Naive thymus-derived CD4-positive, alpha-beta T cell (primary cell): Measurements from ENCODE around the gene ZMYND8. TPM values are rescaled to one million over a fixed set of nuclear protein-coding genes. Genes with fewer than 3 reads are reported as not detected.

Experiments used
- ATAC-seq: fragments of 150-1000 bp; cut with Tn5 transposase; 2 replicates; pipeline ENCODE4 v1.10.0; 2021; ENCODE audit warnings: mild to moderate bottlenecking, moderate library complexity
- CTCF ChIA-PET: fragments of 350-600 bp; sonication (Branson Sonifier 250); formaldehyde crosslinking; loops from one replicate; lab custom pipeline; 2021; ENCODE audit warnings: antibody characterized with exemption; lab: Charles Lee
- POLR2A ChIA-PET: fragments of 350-600 bp; sonication (Branson Sonifier 250); formaldehyde crosslinking; loops from one replicate; lab custom pipeline; 2021; ENCODE audit warnings: antibody characterized with exemption, inconsistent platforms; lab: Charles Lee
- DNase-seq, 9 donors: peaks; one replicate each; pipeline versions ENCODE4 v3.0.0 to v3.0.0-alpha.2; 2020 to 2022; ENCODE audit warnings: mixed read lengths in 1 of 9
- H3K27ac ChIP-seq: one replicate; pipeline ENCODE4 v1.7.0; 2013; ENCODE audit warnings: mild to moderate bottlenecking, low read depth, low read length, moderate library complexity
- H3K27me3 ChIP-seq, 2 donors: one replicate each; pipeline ENCODE4 v1.7.0; 2013; ENCODE audit warnings: low read length in 2 of 2, mild to moderate bottlenecking in 2 of 2, moderate library complexity in 2 of 2; ENCODE audit not compliant: control insufficient read depth in 2 of 2, insufficient read depth in 2 of 2
- H3K36me3 ChIP-seq, 3 experiments: 1 replicate in 2 of 3; 2 replicates in 1 of 3; pipeline ENCODE4 v1.7.0; 2013; ENCODE audit warnings: low read length in 3 of 3, mild to moderate bottlenecking in 3 of 3, moderate library complexity in 1 of 3; ENCODE audit not compliant: insufficient read depth in 3 of 3, control insufficient read depth in 2 of 3
- H3K4me1 ChIP-seq, 2 donors: one replicate each; pipeline ENCODE4 v1.7.0; 2013; ENCODE audit warnings: low read length in 2 of 2, mild to moderate bottlenecking in 2 of 2, moderate library complexity in 1 of 2; ENCODE audit not compliant: control insufficient read depth in 2 of 2, insufficient read depth in 2 of 2
- H3K4me3 ChIP-seq: 2 replicates; pipeline ENCODE4 v1.7.0; 2013; ENCODE audit warnings: mild to moderate bottlenecking, low read length
- H3K9me3 ChIP-seq, 3 experiments: 1 replicate in 2 of 3; 2 replicates in 1 of 3; pipeline ENCODE4 v1.7.0; 2013; ENCODE audit warnings: low read length in 3 of 3; ENCODE audit not compliant: control insufficient read depth in 2 of 3
- H3K27ac Mint-ChIP-seq, 9 donors: one replicate each; pipeline ENCODE4 v1.8.0; 2020 to 2022; ENCODE audit warnings: mixed read lengths in 9 of 9, mild to moderate bottlenecking in 8 of 9, moderate library complexity in 5 of 9, inconsistent platforms in 2 of 9
- H3K27me3 Mint-ChIP-seq, 5 donors: one replicate each; pipeline ENCODE4 v1.8.0; 2021 to 2022; ENCODE audit warnings: mixed read lengths in 5 of 5, mild to moderate bottlenecking in 1 of 5
- H3K36me3 Mint-ChIP-seq, 5 donors: one replicate each; pipeline ENCODE4 v1.8.0; 2020 to 2022; ENCODE audit warnings: mixed read lengths in 5 of 5, mild to moderate bottlenecking in 3 of 5, inconsistent platforms in 1 of 5
- H3K4me1 Mint-ChIP-seq, 7 donors: one replicate each; pipeline ENCODE4 v1.8.0; 2020 to 2022; ENCODE audit warnings: mixed read lengths in 7 of 7, mild to moderate bottlenecking in 3 of 7, inconsistent platforms in 1 of 7
- H3K4me3 Mint-ChIP-seq, 10 donors: one replicate each; pipeline ENCODE4 v1.8.0; 2020 to 2022; ENCODE audit warnings: mild to moderate bottlenecking in 10 of 10, mixed read lengths in 10 of 10, moderate library complexity in 6 of 10, inconsistent platforms in 2 of 10
- H3K9me3 Mint-ChIP-seq, 11 donors: one replicate each; pipeline ENCODE4 v1.8.0; 2020 to 2022; ENCODE audit warnings: mixed read lengths in 11 of 11, mild to moderate bottlenecking in 4 of 11, inconsistent platforms in 1 of 11, moderate library complexity in 1 of 11
- intact Hi-C, 2 donors: fragments of 100-400 bp; cut with micrococcal nuclease; formaldehyde crosslinking; loops; one replicate each; pipeline ENCODE4 v1.15.1; 2023
- polyA plus RNA-seq, 2 donors: library from polyadenylated mRNA; unstranded; fragments of 300-500 nt; fragmentation: Illumina TruSeq; gene quantifications; one replicate each; pipeline ENCODE4 v1.2.3, GENCODE V29; 2021
- total RNA-seq, 6 experiments: library from RNA in 5 of 6; stranded (reverse) in 5 of 6; gene quantifications; 1 replicate in 5 of 6; 2 replicates in 1 of 6; pipeline ENCODE4 v1.2.3 and lab custom pipeline; 2021 to 2026

The ZMYND8 gene
- total and polyA plus RNA-seq, 7 experiments from 2014 or later: 12.7 to 83.0 (median 63.7) TPM

- Mint-ChIP-seq H3K27ac (peak overlapping the region; percentile 72 to 92 (median 87)), H3K4me3 (peak overlapping the region; percentile 5 to 68 (median 60)), H3K27me3 (no peaks in the 10 kb centered on the region), H3K36me3 (peaks cover 0 to 13% (median 4%) of the 10 kb centered on the region in 5 donors), H3K4me1 (peaks cover 37 to 89% (median 84%) of the 10 kb centered on the region in 7 donors), H3K9me3 (peaks cover 0 to 1% (median 0%) of the 10 kb centered on the region in 11 donors)
- H3K9me3 ChIP-seq: no peaks in the 10 kb centered on the region
- no peak for ATAC-seq
- ChIA-PET POLR2A (no interaction called here), CTCF (no interaction called here)
- peaks cover 15 to 30% of the 10 kb centered on the region in 2 donors for H3K4me1 ChIP-seq
- intact Hi-C loops: loop anchor here in 1 of 2 donors (5.0 kb wide), 1 partner anchor 33 kb away; no protein-coding TSS in a partner anchor
- DNase-seq: no peak
- H3K27ac ChIP-seq: peak overlapping the region; percentile 24
- peaks cover 0 to 4% (median 0%) of the 10 kb centered on the region in 3 experiments for H3K36me3 ChIP-seq
- no peaks in the 10 kb centered on the region for H3K27me3 ChIP-seq
- H3K4me3 ChIP-seq: no peak overlapping the region
Measured at GRCh38 chr20:47319517-47320252, 36.8 kb downstream of the ZMYND8 start.

- peak; percentile 31 for ATAC-seq
- H3K9me3 ChIP-seq: no peaks in the 10 kb centered on the region
- peak overlapping the region; percentile 24 for H3K27ac ChIP-seq
Measured at GRCh38 chr20:47318586-47319516, 37.6 kb downstream of the ZMYND8 start.

GRCh38 chr20:47318027-47318585 lies 38.4 kb downstream of the ZMYND8 start:
- ATAC-seq (no peak), DNase-seq (no peak)
- CTCF ChIA-PET: interaction anchor here (1.4 kb wide), 1 partner anchor 38 kb away, joined by 3 read pairs; the partner anchor contains the start of gene ZMYND8
- no peaks in the 10 kb centered on the region for H3K36me3 ChIP-seq
- Mint-ChIP-seq H3K27me3 (no peaks in the 10 kb centered on the region), H3K4me1 (peaks cover 29 to 86% (median 78%) of the 10 kb centered on the region in 7 donors), H3K27ac (peak overlapping the region; percentile 57 to 92 (median 86)), H3K9me3 (peaks cover 0 to 1% (median 0%) of the 10 kb centered on the region in 11 donors), H3K4me3 (peak overlapping the region; percentile 42 to 80 (median 62)), H3K36me3 (peaks cover 0 to 11% (median 0%) of the 10 kb centered on the region in 5 donors)
- no peak overlapping the region for H3K4me3 ChIP-seq
- H3K9me3 ChIP-seq: no peaks in the 10 kb centered on the region
- intact Hi-C loops: loop anchor here in 1 of 2 donors (5.0 kb wide), 1 partner anchor 34 kb away; no protein-coding TSS in a partner anchor
- POLR2A ChIA-PET: interaction anchor here (1.5 kb wide), 1 partner anchor 10 kb away, joined by 3 read pairs; no protein-coding TSS in a partner anchor
- no peaks in the 10 kb centered on the region for H3K27me3 ChIP-seq
- peaks cover 15 to 30% of the 10 kb centered on the region in 2 donors for H3K4me1 ChIP-seq
- peak overlapping the region; percentile 55 for H3K27ac ChIP-seq

More at GRCh38 chr20:47318586-47319516, 37.6 kb downstream of the ZMYND8 start:
- Mint-ChIP-seq H3K4me3 (peak overlapping the region; percentile 40 to 68 (median 62)), H3K9me3 (peaks cover 0 to 1% (median 0%) of the 10 kb centered on the region in 11 donors), H3K27ac (peak overlapping the region; percentile 57 to 92 (median 87)), H3K4me1 (peaks cover 36 to 93% (median 85%) of the 10 kb centered on the region in 7 donors), H3K36me3 (peaks cover 0 to 11% (median 0%) of the 10 kb centered on the region in 5 donors), H3K27me3 (no peaks in the 10 kb centered on the region)
- ChIA-PET CTCF (no interaction called here), POLR2A (interaction anchor here (1.5 kb wide), 1 partner anchor 9 kb away, joined by 3 read pairs; no protein-coding TSS in a partner anchor)
- Histone ChIP-seq H3K4me3 (no peak overlapping the region), H3K36me3 (peaks cover 0 to 4% (median 0%) of the 10 kb centered on the region in 3 experiments), H3K27me3 (no peaks in the 10 kb centered on the region), H3K4me1 (peaks cover 15 to 30% of the 10 kb centered on the region in 2 donors)
- intact Hi-C loops: loop anchor here in 1 of 2 donors (5.0 kb wide), 1 partner anchor 33 kb away; no protein-coding TSS in a partner anchor
- peak in 1 of 9 donors; percentile 25 for DNase-seq

GRCh38 chr20:47317127-47317895 lies 39.2 kb downstream of the ZMYND8 start:
- Mint-ChIP-seq H3K4me3 (peak overlapping the region in 9 of 10 donors; percentile 18 to 80 (median 57)), H3K9me3 (peaks cover 0 to 1% (median 0%) of the 10 kb centered on the region in 11 donors), H3K36me3 (peaks cover 0 to 14% (median 4%) of the 10 kb centered on the region in 5 donors), H3K4me1 (peaks cover 29 to 85% (median 75%) of the 10 kb centered on the region in 7 donors), H3K27ac (peak overlapping the region in 8 of 9 donors; percentile 60 to 92 (median 86)), H3K27me3 (no peaks in the 10 kb centered on the region)
- Histone ChIP-seq H3K4me1 (peaks cover 15 to 30% of the 10 kb centered on the region in 2 donors), H3K27ac (peak overlapping the region; percentile 55), H3K9me3 (no peaks in the 10 kb centered on the region), H3K27me3 (no peaks in the 10 kb centered on the region), H3K4me3 (no peak overlapping the region), H3K36me3 (peaks cover 0 to 2% (median 0%) of the 10 kb centered on the region in 3 experiments)
- DNase-seq (peak in 6 of 9 donors; percentile 7 to 67 (median 16)), ATAC-seq (peak; percentile 73)
- POLR2A ChIA-PET: interaction anchor here (1.5 kb wide), 1 partner anchor 11 kb away, joined by 3 read pairs; no protein-coding TSS in a partner anchor
- intact Hi-C loops: loop anchor here (2.0 to 5.0 kb wide), 2 partner anchors 35 to 39 kb away; partner anchors contain the start of gene ZMYND8 (in 1 of the 2)
- CTCF ChIA-PET: interaction anchor here (1.1 to 2.2 kb wide), 3 partner anchors 14 to 66 kb away, joined by 3 to 8 read pairs (median 3); partner anchors contain the start of gene ZMYND8

- CTCF ChIA-PET: interaction anchor here (1.1 to 2.2 kb wide), 3 partner anchors 14 to 67 kb away, joined by 3 to 8 read pairs (median 3); partner anchors contain the start of gene ZMYND8
- H3K27me3 Mint-ChIP-seq: no peaks in the 10 kb centered on the region
- Histone ChIP-seq H3K4me3 (no peak overlapping the region), H3K27me3 (no peaks in the 10 kb centered on the region), H3K9me3 (no peaks in the 10 kb centered on the region), H3K4me1 (peaks cover 12 to 30% of the 10 kb centered on the region in 2 donors), H3K36me3 (peaks cover 0 to 8% (median 0%) of the 10 kb centered on the region in 3 experiments), H3K27ac (peak overlapping the region; percentile 55)
- H3K27ac Mint-ChIP-seq: peak overlapping the region in 8 of 9 donors; percentile 39 to 92 (median 86)
- peaks cover 0 to 14% (median 4%) of the 10 kb centered on the region in 5 donors for H3K36me3 Mint-ChIP-seq
- POLR2A ChIA-PET: interaction anchor here (1.5 kb wide), 1 partner anchor 11 kb away, joined by 3 read pairs; no protein-coding TSS in a partner anchor
- H3K4me3 Mint-ChIP-seq: peak overlapping the region in 7 of 10 donors; percentile 19 to 80 (median 53)
- no peak for ATAC-seq
- DNase-seq: no peak
- peaks cover 29 to 86% (median 73%) of the 10 kb centered on the region in 7 donors for H3K4me1 Mint-ChIP-seq
- intact Hi-C loops: loop anchor here (2.0 to 5.0 kb wide), 2 partner anchors 36 to 40 kb away; partner anchors contain the start of gene ZMYND8 (in 1 of the 2)
- peaks cover 0 to 1% (median 0%) of the 10 kb centered on the region in 11 donors for H3K9me3 Mint-ChIP-seq
Measured at GRCh38 chr20:47316776-47317126, 39.7 kb downstream of the ZMYND8 start.
